OCI-LY3 (cell line): ENCODE data around the gene PLXNB3.

Experiments
- H2AFZ ChIP-seq: fragments of 200-600, 300-600 bp; shearing (Covaris generic); 2 replicates; pipeline ENCODE4 v1.6.0; 2014; ENCODE audit warnings: antibody characterized with exemption, low read depth, low read length
- H3K27ac ChIP-seq: fragments of 200-600, 300-600 bp; sonication (generic); 2 replicates; pipeline ENCODE4 v1.5.1; 2014; ENCODE audit warnings: mild to moderate bottlenecking, low read length, moderate library complexity, mixed read lengths
- H3K27me3 ChIP-seq: fragments of 200-600, 300-600 bp; sonication (generic); 2 replicates; pipeline ENCODE4 v1.6.1; 2014; ENCODE audit warnings: low read depth, low read length, mixed read lengths
- H3K36me3 ChIP-seq: fragments of 200-600, 300-600 bp; sonication (generic); replicated peaks from 2 replicates; pipeline ENCODE3; 2014; ENCODE audit warnings: low read depth, low read length, mixed read lengths
- H3K4me1 ChIP-seq: fragments of 300-600, 200-600 bp; sonication (generic); 2 replicates; pipeline ENCODE4 v1.6.1; 2014; ENCODE audit warnings: low read length, mixed read lengths
- H3K4me2 ChIP-seq: fragments of 200-600, 300-600 bp; sonication (generic); 2 replicates; pipeline ENCODE4 v1.6.1; 2014; ENCODE audit warnings: low read length, mixed read lengths
- H3K4me3 ChIP-seq: fragments of 300-600, 200-600 bp; sonication (generic); 2 replicates; pipeline ENCODE4 v1.5.1; 2014; ENCODE audit warnings: antibody characterized with exemption, mild to moderate bottlenecking, low read length, moderate library complexity
- H3K79me2 ChIP-seq: fragments of 300-600, 200-600 bp; shearing (Covaris generic); 2 replicates; pipeline ENCODE4 v1.6.1; 2014; ENCODE audit warnings: mild to moderate bottlenecking, low read length, mixed read lengths
- H3K9ac ChIP-seq: fragments of 300-600, 200-600 bp; shearing (Covaris generic); 2 replicates; pipeline ENCODE4 v1.6.0; 2014; ENCODE audit warnings: mild to moderate bottlenecking, low read length, moderate library complexity
- H3K9me3 ChIP-seq: fragments of 200-600, 300-600 bp; shearing (Covaris generic); 2 replicates; pipeline ENCODE4 v1.6.1; 2014; ENCODE audit warnings: low read length, mixed read lengths; ENCODE audit not compliant: insufficient read depth
- H4K20me1 ChIP-seq: fragments of 200-600, 300-600 bp; sonication (generic); 2 replicates; pipeline ENCODE4 v1.6.1; 2016; ENCODE audit warnings: low read length, mixed read lengths; ENCODE audit not compliant: insufficient read depth
- EZH2phosphoT487 ChIP-seq: fragments of 200-600 bp; shearing (Covaris generic); IDR thresholded peaks from 2 replicates; pipeline ENCODE4 v1.6.1; 2018; ENCODE audit warnings: antibody characterized with exemption, mixed run types, low read depth
- TF ChIP-seq, protein P1 (sequence below): fragments of 200-600, 300-600 bp; sonication (generic); IDR thresholded peaks from 2 replicates; pipeline ENCODE4 v1.5.1; 2014; ENCODE audit warnings: antibody characterized with exemption, low read length, low read depth

Gene PLXNB3

DNA sequence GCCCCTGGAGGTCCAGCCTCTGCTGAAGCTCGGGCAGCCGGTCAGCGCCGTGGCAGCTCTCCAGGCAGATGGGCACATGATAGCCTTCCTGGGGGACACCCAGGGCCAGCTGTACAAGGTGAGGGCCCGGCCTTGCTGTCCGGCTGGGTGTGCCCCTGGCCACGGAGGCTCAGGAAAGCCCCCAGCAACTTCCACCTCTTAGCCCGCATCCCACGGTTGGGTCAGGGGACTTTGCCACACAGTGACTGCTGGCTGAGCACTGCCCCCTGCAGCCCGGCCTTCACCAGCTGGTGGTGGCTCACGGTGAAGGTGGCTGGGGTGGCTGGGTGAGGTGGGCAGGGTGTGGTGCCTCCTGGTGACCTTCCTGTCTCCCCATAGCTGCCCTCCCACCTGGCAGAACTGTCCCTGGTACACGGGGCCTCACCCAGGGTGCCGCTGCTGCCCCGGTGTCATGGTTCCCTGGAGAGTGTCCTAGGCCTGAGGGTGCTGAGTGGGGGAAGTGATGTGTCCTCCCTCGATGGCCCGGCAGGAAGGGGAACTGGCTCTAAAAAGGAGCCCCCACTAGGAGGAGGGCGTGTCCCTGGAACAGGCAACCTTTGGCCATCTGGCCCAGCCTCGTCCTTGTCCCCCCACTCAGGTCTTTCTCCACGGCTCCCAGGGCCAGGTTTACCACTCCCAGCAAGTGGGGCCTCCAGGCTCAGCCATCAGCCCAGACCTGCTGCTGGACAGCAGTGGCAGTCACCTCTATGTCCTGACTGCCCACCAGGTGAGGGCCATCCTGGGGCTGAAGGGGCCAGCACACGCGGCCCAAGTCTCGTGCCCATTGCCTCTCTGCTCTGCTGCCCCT lies 4.5 kb downstream of the PLXNB3 start:
- Histone ChIP-seq H2AFZ (no peak overlapping the region), H3K36me3 (no peaks in the 10 kb centered on the region), H3K9ac (no peak overlapping the region), H3K79me2 (no peaks in the 10 kb centered on the region), H3K27ac (no peak overlapping the region), H3K27me3 (no peaks in the 10 kb centered on the region), H3K4me3 (no peak overlapping the region), H3K4me2 (no peak overlapping the region), H3K9me3 (no peaks in the 10 kb centered on the region), H3K4me1 (peaks cover 13% of the 10 kb centered on the region; the same call in 1 of the 2 replicates), H4K20me1 (no peaks in the 10 kb centered on the region)
- no peak for TF ChIP-seq EZH2phosphoT487
- TF ChIP-seq, protein P1, sequence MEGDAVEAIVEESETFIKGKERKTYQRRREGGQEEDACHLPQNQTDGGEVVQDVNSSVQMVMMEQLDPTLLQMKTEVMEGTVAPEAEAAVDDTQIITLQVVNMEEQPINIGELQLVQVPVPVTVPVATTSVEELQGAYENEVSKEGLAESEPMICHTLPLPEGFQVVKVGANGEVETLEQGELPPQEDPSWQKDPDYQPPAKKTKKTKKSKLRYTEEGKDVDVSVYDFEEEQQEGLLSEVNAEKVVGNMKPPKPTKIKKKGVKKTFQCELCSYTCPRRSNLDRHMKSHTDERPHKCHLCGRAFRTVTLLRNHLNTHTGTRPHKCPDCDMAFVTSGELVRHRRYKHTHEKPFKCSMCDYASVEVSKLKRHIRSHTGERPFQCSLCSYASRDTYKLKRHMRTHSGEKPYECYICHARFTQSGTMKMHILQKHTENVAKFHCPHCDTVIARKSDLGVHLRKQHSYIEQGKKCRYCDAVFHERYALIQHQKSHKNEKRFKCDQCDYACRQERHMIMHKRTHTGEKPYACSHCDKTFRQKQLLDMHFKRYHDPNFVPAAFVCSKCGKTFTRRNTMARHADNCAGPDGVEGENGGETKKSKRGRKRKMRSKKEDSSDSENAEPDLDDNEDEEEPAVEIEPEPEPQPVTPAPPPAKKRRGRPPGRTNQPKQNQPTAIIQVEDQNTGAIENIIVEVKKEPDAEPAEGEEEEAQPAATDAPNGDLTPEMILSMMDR = peak; percentile 38

DNA sequence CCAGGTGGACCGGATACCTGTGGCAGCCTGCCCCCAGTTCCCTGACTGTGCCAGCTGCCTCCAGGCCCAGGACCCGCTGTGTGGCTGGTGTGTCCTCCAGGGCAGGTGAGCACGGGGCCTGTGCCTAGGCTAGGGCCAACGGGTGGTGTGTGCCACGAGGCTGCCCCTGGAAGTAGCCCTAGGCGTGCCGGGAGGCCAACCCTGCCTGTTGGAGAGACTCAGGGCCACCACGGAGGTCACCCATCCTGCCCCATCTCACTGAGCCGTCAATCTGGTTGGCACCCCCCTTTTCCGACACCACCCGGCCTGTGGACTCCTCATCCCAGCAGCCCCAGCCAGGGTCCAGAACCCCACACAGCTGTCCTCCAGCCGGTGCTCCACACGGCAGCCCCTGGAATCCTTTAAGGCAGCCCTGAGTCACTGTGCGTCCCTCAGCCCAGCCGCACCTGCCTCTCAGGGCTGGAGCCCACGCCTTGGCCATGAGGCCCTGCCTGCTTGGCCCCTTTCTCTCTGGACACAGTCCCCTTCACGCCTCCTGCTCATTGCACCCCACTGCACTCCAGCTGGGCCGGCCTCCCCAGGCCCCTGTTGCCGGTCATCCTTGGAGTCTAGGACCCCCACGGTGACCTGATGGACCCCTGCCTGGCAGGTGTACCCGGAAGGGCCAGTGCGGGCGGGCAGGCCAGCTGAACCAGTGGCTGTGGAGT lies 5.3 kb downstream of the PLXNB3 start:
- H3K79me2 ChIP-seq = no peaks in the 10 kb centered on the region
- H3K4me2 ChIP-seq = no peak overlapping the region
- no peaks in the 10 kb centered on the region for H4K20me1 ChIP-seq
- H3K4me1 ChIP-seq = peaks cover 10% of the 10 kb centered on the region; the same call in 1 of the 2 replicates
- H3K27me3 ChIP-seq = no peaks in the 10 kb centered on the region
- H3K9me3 ChIP-seq = no peaks in the 10 kb centered on the region
- no peak overlapping the region for H3K9ac ChIP-seq
- no peak overlapping the region for H2AFZ ChIP-seq
- no peak overlapping the region for H3K27ac ChIP-seq
- H3K36me3 ChIP-seq = no peaks in the 10 kb centered on the region
- TF ChIP-seq, protein P1 = no peak
- TF ChIP-seq EZH2phosphoT487 = no peak
- no peak overlapping the region for H3K4me3 ChIP-seq

DNA sequence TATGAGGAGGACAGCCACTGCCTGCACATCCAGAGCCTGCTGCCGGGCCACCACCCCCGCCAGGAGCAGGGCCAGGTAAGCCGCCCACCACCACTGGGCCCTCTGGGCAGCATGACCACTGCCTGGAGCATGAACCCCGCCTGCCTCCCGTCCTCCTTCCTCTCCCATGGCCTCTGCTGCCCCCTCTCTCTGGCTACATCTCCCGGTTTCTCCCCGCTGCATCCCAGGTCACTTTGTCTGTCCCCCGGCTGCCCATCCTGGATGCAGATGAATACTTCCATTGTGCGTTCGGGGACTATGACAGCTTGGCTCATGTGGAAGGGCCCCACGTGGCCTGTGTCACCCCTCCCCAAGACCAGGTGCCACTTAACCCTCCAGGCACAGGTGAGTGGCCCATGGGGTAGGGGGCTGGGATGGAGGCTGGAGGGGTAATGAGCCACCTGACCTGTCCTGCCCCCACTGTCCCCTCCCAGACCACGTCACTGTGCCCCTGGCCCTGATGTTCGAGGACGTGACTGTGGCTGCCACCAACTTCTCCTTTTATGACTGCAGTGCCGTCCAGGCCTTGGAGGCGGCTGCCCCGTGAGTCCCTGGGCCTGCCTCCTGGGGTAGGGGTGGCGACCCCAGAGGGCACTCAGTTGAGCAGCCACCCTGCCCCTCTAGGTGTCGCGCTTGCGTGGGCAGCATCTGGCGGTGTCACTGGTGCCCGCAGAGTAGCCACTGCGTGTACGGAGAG lies 6.0 kb downstream of the PLXNB3 start:
- no peak overlapping the region for H3K4me2 ChIP-seq
- no peak overlapping the region for H3K4me3 ChIP-seq
- no peaks in the 10 kb centered on the region for H3K36me3 ChIP-seq
- H3K9ac ChIP-seq = no peak overlapping the region
- TF ChIP-seq, protein P1 = no peak
- TF ChIP-seq EZH2phosphoT487 = no peak
- no peak overlapping the region for H3K27ac ChIP-seq
- no peak overlapping the region for H2AFZ ChIP-seq
- H3K4me1 ChIP-seq = peaks cover 8% of the 10 kb centered on the region; the same call in 1 of the 2 replicates
- H3K9me3 ChIP-seq = no peaks in the 10 kb centered on the region
- no peaks in the 10 kb centered on the region for H3K79me2 ChIP-seq
- no peaks in the 10 kb centered on the region for H4K20me1 ChIP-seq
- no peaks in the 10 kb centered on the region for H3K27me3 ChIP-seq
